GM12878 (cell line): ENCODE data around the gene SGPP2. TPM values are rescaled to one million over a fixed set of nuclear protein-coding genes. Genes with fewer than 3 reads are reported as not detected.

Experiments used
- ATAC-seq: fragments of 200-7000 bp; cut with Tn5 transposase; 3 replicates; pipeline ENCODE4 v1.9.1; 2020; ENCODE audit warnings: mild to moderate bottlenecking, moderate library complexity
- BruUV-seq: library from RNA; stranded (reverse); fragments of 400-500 nt; replicated peaks from 2 replicates; lab custom pipeline; 2021; lab: Mats Ljungman, UMichigan
- CTCF ChIA-PET: fragments of 300-600 bp; sonication (Branson Sonifier 250); formaldehyde crosslinking; extraction: SDS; loops from one replicate; lab custom pipeline; 2021; ENCODE audit warnings: inconsistent platforms; lab: Yijun Ruan, JAX
- POLR2A ChIA-PET: fragments of 350-600 bp; formaldehyde crosslinking; extraction: SDS; loops from one replicate; lab custom pipeline; 2021; ENCODE audit warnings: inconsistent platforms; lab: Charles Lee
- RAD21 ChIA-PET: fragments of 300-600 bp; sonication (Branson Sonifier 250); formaldehyde crosslinking; loops from one replicate; lab custom pipeline; 2023; ENCODE audit warnings: antibody characterized with exemption; ENCODE audit not compliant: unreplicated experiment; lab: Charles Lee
- SMC1A ChIA-PET: fragments of 300-600 bp; sonication (Branson Sonifier 250); formaldehyde crosslinking; loops from one replicate; lab custom pipeline; 2023; ENCODE audit not compliant: unreplicated experiment, uncharacterized antibody; lab: Charles Lee
- DNase-seq: peaks from one replicate; pipeline ENCODE4 v3.0.0-alpha.2; 2011; ENCODE audit warnings: low read depth, low spot score
- FAIRE-seq: peaks from 3 replicates; lab custom pipeline; 2011; peaks lifted over from hg19 to GRCh38; lab: Jason Lieb, UNC
- H2AFZ ChIP-seq: 2 replicates; pipeline ENCODE4 v1.6.0; 2011; ENCODE audit warnings: low read depth, low read length, control low read depth; ENCODE audit not compliant: control insufficient read depth
- H3K27ac ChIP-seq: 2 replicates; pipeline ENCODE4 v1.5.1; 2011; ENCODE audit warnings: control low read depth; ENCODE audit not compliant: control insufficient read depth, insufficient read depth
- H3K27me3 ChIP-seq, 2 experiments: replicated peaks in 1 of 2; 2 replicates each; pipeline versions ENCODE4 v1.6.0 to v1.6.1; 2011; ENCODE audit warnings: low read length in 1 of 2; ENCODE audit not compliant: control insufficient read depth in 2 of 2, insufficient read depth in 2 of 2
- H3K36me3 ChIP-seq, 2 experiments: 2 replicates each; pipeline ENCODE4 v1.5.1; 2011; ENCODE audit warnings: low read length in 1 of 2; ENCODE audit not compliant: control insufficient read depth in 2 of 2, insufficient read depth in 2 of 2
- H3K4me1 ChIP-seq: 2 replicates; pipeline ENCODE4 v1.6.1; 2011; ENCODE audit warnings: mild to moderate bottlenecking, low read length, moderate library complexity, mixed read lengths; ENCODE audit not compliant: control insufficient read depth, insufficient read depth
- H3K4me2 ChIP-seq: 2 replicates; pipeline ENCODE4 v1.6.0; 2011; ENCODE audit warnings: control low read depth; ENCODE audit not compliant: control insufficient read depth, insufficient read depth
- H3K4me3 ChIP-seq: fragments of 200-600 bp; sonication (generic); 2 replicates; pipeline ENCODE4 v1.5.1; 2016
- H3K79me2 ChIP-seq: 2 replicates; pipeline ENCODE4 v1.6.0; 2011; ENCODE audit warnings: low read length; ENCODE audit not compliant: control insufficient read depth, insufficient read depth
- H3K9ac ChIP-seq: 2 replicates; pipeline ENCODE4 v1.8.0; 2011; ENCODE audit warnings: low read length, control low read depth, mixed read lengths; ENCODE audit not compliant: control insufficient read depth, insufficient read depth
- H3K9me3 ChIP-seq: replicated peaks from 3 replicates; pipeline ENCODE4 v1.5.1; 2011; ENCODE audit warnings: mild to moderate bottlenecking, low read length; ENCODE audit not compliant: control insufficient read depth, insufficient read depth
- H4K20me1 ChIP-seq: 2 replicates; pipeline ENCODE4 v1.6.0; 2011; ENCODE audit not compliant: control insufficient read depth, insufficient read depth
- CTCF ChIP-seq, 3 experiments: IDR thresholded peaks in 2 of 3; conservative IDR thresholded peaks in 1 of 3; 2 replicates each; pipeline ENCODE4 v1.5.1; 2011; ENCODE audit warnings: low read depth in 3 of 3, low read length in 3 of 3, mild to moderate bottlenecking in 3 of 3, control low read depth in 2 of 3, moderate library complexity in 2 of 3, inconsistent platforms in 1 of 3, mixed read lengths in 1 of 3; ENCODE audit not compliant: control insufficient read depth in 2 of 3, insufficient read depth in 1 of 3; ENCODE audit errors: extremely low read depth in 1 of 3
- IRF3 ChIP-seq: fragments of 450-650 bp; IDR thresholded peaks from 2 replicates; pipeline ENCODE4 v1.6.1; 2014; ENCODE audit warnings: mild to moderate bottlenecking
- MTA2 ChIP-seq: fragments of 450-650 bp; IDR thresholded peaks from 2 replicates; pipeline ENCODE4 v1.6.1; 2016; ENCODE audit warnings: low read depth, mild to moderate bottlenecking, moderate library complexity
- PBX3 ChIP-seq: IDR thresholded peaks from 2 replicates; pipeline ENCODE4 v1.6.1; 2011; ENCODE audit warnings: mild to moderate bottlenecking, low read depth, low read length, moderate library complexity; ENCODE audit not compliant: insufficient replicate concordance
- RELB ChIP-seq: fragments of 450-650 bp; IDR thresholded peaks from 2 replicates; pipeline ENCODE4 v1.6.1; 2017; ENCODE audit warnings: low read depth, mild to moderate bottlenecking, moderate library complexity
- SIX5 ChIP-seq: IDR thresholded peaks from 2 replicates; pipeline ENCODE4 v1.6.1; 2011; ENCODE audit warnings: mild to moderate bottlenecking, low read depth, low read length, moderate library complexity; ENCODE audit not compliant: severe bottlenecking
- SMAD5 ChIP-seq: IDR thresholded peaks from 2 replicates; pipeline ENCODE4 v1.6.1; 2016; ENCODE audit warnings: antibody characterized with exemption, low read depth
- SREBF2 ChIP-seq: IDR thresholded peaks from 2 replicates; pipeline ENCODE4 v1.6.1; 2012; ENCODE audit warnings: mild to moderate bottlenecking, low read length
- ZBTB4 ChIP-seq: fragments of 450-650 bp; formaldehyde crosslinking; IDR thresholded peaks from 2 replicates; pipeline ENCODE4 v1.4.0; 2022; ENCODE audit warnings: mild to moderate bottlenecking, moderate library complexity
- WGBS: methylation state at CpG from one replicate; pipeline ENCODE4 v1.1.6; 2016; ENCODE audit warnings: low lambda C conversion rate; ENCODE audit not compliant: insufficient replicate concordance, insufficient coverage; ENCODE audit errors: missing lambda C conversion rate; 5-methylcytosine and 5-hydroxymethylcytosine counted together
- in situ Hi-C: fragments of 300-500 bp; cut with MboI; formaldehyde crosslinking; loops from 9 replicates; pipeline ENCODE4 v1.14.3; 2018; ENCODE audit warnings: mixed read lengths
- intact Hi-C: fragments of 100-400 bp; cut with micrococcal nuclease; formaldehyde crosslinking; loops from one replicate; pipeline ENCODE4 v1.14.2; 2022; ENCODE audit not compliant: unreplicated experiment
- polyA plus RNA-seq, 11 experiments: library from polyadenylated mRNA; depleted of rRNA in 4 of 11; unstranded in 6 of 11; stranded (reverse) in 5 of 11; fragments of >200 nt; fragmentation: Nextera tagmentation in 4 of 11; fragmentation: Illumina TruSeq in 1 of 11; extraction: Ambion mirVana in 4 of 11; extraction: Trizol in 1 of 11; gene quantifications; 1 replicate in 1 of 11; 2 replicates in 10 of 11; pipeline versions ENCODE4 v1.2.1 to v1.2.3, GENCODE V29; 2011 to 2016; ENCODE audit warnings: inconsistent platforms in 2 of 11, missing spikeins in 2 of 11, low read depth in 1 of 11
- total RNA-seq, 4 experiments: library from RNA; depleted of rRNA in 3 of 4; stranded (reverse); fragments of >200 nt in 3 of 4; fragmentation: Illumina TruSeq in 1 of 4; extraction: Trizol in 1 of 4; gene quantifications; 2 replicates each; pipeline versions ENCODE4 v1.2.1 to v1.2.3, GENCODE V29; 2013 to 2021

Gene SGPP2
- total and polyA plus RNA-seq, 10 of the 15 experiments (the other 5 are each of a cell fraction or from before 2014, with no cell fraction given) = 3.5 to 84.9 (median 13.1) TPM

- Histone ChIP-seq H3K4me3 (no peak overlapping the region), H3K36me3 (no peaks in the 10 kb centered on the region; a peak in 2 of 4 replicates), H4K20me1 (no peaks in the 10 kb centered on the region), H2AFZ (no peak overlapping the region), H3K79me2 (peaks cover 70% of the 10 kb centered on the region), H3K9ac (no peak overlapping the region), H3K4me1 (peaks cover 41% of the 10 kb centered on the region), H3K27me3 (no peaks in the 10 kb centered on the region), H3K4me2 (peak overlapping the region; percentile 47; the same call in 1 of the 2 replicates), H3K27ac (peak overlapping the region; percentile 42; the same call in 1 of the 2 replicates), H3K9me3 (peaks cover 8% of the 10 kb centered on the region)
- ChIA-PET POLR2A (interaction anchor here (0.5 to 1.0 kb wide), 7 partner anchors 11 to 466 kb away, joined by 3 to 7 read pairs (median 4); no protein-coding TSS in a partner anchor), RAD21 (interaction anchor here (0.6 to 1.1 kb wide), 3 partner anchors 10 to 114 kb away, joined by 3 read pairs; no protein-coding TSS in a partner anchor), SMC1A (interaction anchor here (1.0 to 5.4 kb wide), 6 partner anchors 9 to 111 kb away, joined by 4 to 47 read pairs (median 9); partner anchors contain the start of gene SGPP2), CTCF (interaction anchor here (1.2 to 4.1 kb wide), 3 partner anchors 10 to 113 kb away, joined by 3 to 24 read pairs (median 7); a partner anchor contains a TSS)
- WGBS = 98% methylated on average over 3 of the region's 3 CpGs
- BruUV-seq = no TSS peak
- intact Hi-C loops = loop anchor here (2.0 kb wide), 1 partner anchor 113 kb away; no protein-coding TSS in a partner anchor
- FAIRE-seq (no peak), DNase-seq (no peak), ATAC-seq (no peak)
- in situ Hi-C loops = no loop called here
- no peak for TF ChIP-seq MTA2
- no peak for TF ChIP-seq SMAD5
- no peak for TF ChIP-seq SREBF2
- no peak for TF ChIP-seq CTCF (IDR thresholded peaks at IDR 0.05 in 2 of 3, conservative IDR thresholded peaks at IDR 0.05 in 1 of 3; ENCODE audit: control insufficient read depth in 2 of 3, extremely low read depth in 1 of 3, insufficient read depth in 1 of 3, low read depth in 3 of 3, low read length in 3 of 3)
- TF ChIP-seq RELB = no peak
- no peak for TF ChIP-seq ZBTB4 (CRISPR knock-in tag)
- TF ChIP-seq SIX5 = no peak
- no peak for TF ChIP-seq PBX3
- TF ChIP-seq IRF3 = no peak
Observed at GRCh38 chr2:222431869-222432268, 7.5 kb downstream of the SGPP2 start.
